ENCODE results near the gene BTBD7. TPM values are rescaled to one million over a fixed set of nuclear protein-coding genes. Genes with fewer than 3 reads are reported as not detected.

The BTBD7 gene
- total RNA-seq, 1 donor from 2014 or later = 45.9 TPM

Other genes with a start within 250 kb of the BTBD7 start
- 31.2 and 32.8 TPM in 2 replicates for gene ITPK1, start 217.1 kb downstream of the BTBD7 start, total RNA-seq
- gene MOAP1, start 148.1 kb downstream of the BTBD7 start, total RNA-seq = 25.4 and 27.1 TPM in 2 replicates
- gene LYSET, start 147.7 kb downstream of the BTBD7 start, total RNA-seq = 23.1 and 23.4 TPM in 2 replicates
- gene GON7, start 126.0 kb downstream of the BTBD7 start, total RNA-seq = 8.8 and 10.4 TPM in 2 replicates
- 22.2 and 24.7 TPM in 2 replicates for gene UBR7, start 125.8 kb downstream of the BTBD7 start, total RNA-seq
- gene COX8C, start 14.1 kb upstream of the BTBD7 start, total RNA-seq = not detected in 2 replicates
- 0.08 and 0.10 TPM in 2 replicates for gene UNC79, start 97.9 kb upstream of the BTBD7 start, total RNA-seq

Measured in osteocyte (in vitro differentiated cells).